K562 (cell line): Measurements from ENCODE around the gene KCNG1. TPM values are rescaled to one million over a fixed set of nuclear protein-coding genes. Genes with fewer than 3 reads are reported as not detected.

Experiments
- HNRNPLL ChIP-seq: fragments of 200-400 bp; formaldehyde crosslinking; IDR thresholded peaks from 2 replicates; pipeline ENCODE4 v1.6.1; 2017; ENCODE audit warnings: low read length, low read depth, mild to moderate bottlenecking; ENCODE audit not compliant: poor library complexity, severe bottlenecking
- polyA plus RNA-seq, 8 experiments: library from polyadenylated mRNA; depleted of rRNA in 4 of 8; stranded (reverse) in 5 of 8; unstranded in 3 of 8; fragments of >200 nt; fragmentation: Nextera tagmentation in 2 of 8; fragmentation: Illumina TruSeq in 1 of 8; extraction: Ambion mirVana in 2 of 8; extraction: Trizol in 1 of 8; gene quantifications; 2 replicates each; pipeline versions ENCODE4 v1.2.1 to v1.2.3, GENCODE V29; 2011 to 2014; ENCODE audit warnings: inconsistent platforms in 1 of 8, missing spikeins in 1 of 8
- total RNA-seq, 7 experiments: library from RNA; depleted of rRNA in 6 of 7; stranded (reverse); fragments of >200 nt in 6 of 7; fragmentation: Illumina TruSeq in 2 of 7; extraction: Trizol in 2 of 7; gene quantifications; 2 replicates each; pipeline versions ENCODE4 v1.2.1 to v1.2.3, GENCODE V29; 2011 to 2021; ENCODE audit warnings: low replicate concordance in 1 of 7
- TF ChIP-seq, protein P1 (sequence below), 2 experiments: fragments of 450-650 bp in 1 of 2; sonication (generic) in 1 of 2; formaldehyde crosslinking in 1 of 2; IDR thresholded peaks; 2 replicates each; pipeline versions ENCODE4 v1.7.1 to v1.9.0; 2016 to 2022; ENCODE audit warnings: inconsistent platforms in 1 of 2, mild to moderate bottlenecking in 1 of 2, missing genetic modification reagents in 1 of 2
- TF ChIP-seq, protein P2 (sequence below), 3 experiments: IDR thresholded peaks in 2 of 3; conservative IDR thresholded peaks in 1 of 3; 2 replicates each; pipeline ENCODE4 v1.5.1; 2011 to 2012; ENCODE audit warnings: low read length in 3 of 3, mild to moderate bottlenecking in 3 of 3, control low read depth in 2 of 3, improper control_type of control experiment in 1 of 3, inconsistent platforms in 1 of 3, low read depth in 1 of 3, mixed read lengths in 1 of 3, moderate library complexity in 1 of 3; ENCODE audit not compliant: insufficient read depth in 2 of 3
- TF ChIP-seq, protein P3 (sequence below): fragments of 250-450 bp; sonication (Bioruptor Pico); IDR thresholded peaks from 2 replicates; pipeline ENCODE4 v1.8.0; 2021; ENCODE audit warnings: mild to moderate bottlenecking, moderate library complexity
- TF ChIP-seq, protein P4 (sequence below): fragments of 450-650 bp; formaldehyde crosslinking; IDR thresholded peaks from 2 replicates; pipeline ENCODE4 v1.4.0; 2022; ENCODE audit warnings: mild to moderate bottlenecking, moderate library complexity

The KCNG1 gene
- total and polyA plus RNA-seq, 9 of the 15 experiments (the other 6 are each of a cell fraction or from before 2014, with no cell fraction given): 0.06 to 1.5 (median 0.22) TPM; not detected in 2

- TF ChIP-seq, protein P1, sequence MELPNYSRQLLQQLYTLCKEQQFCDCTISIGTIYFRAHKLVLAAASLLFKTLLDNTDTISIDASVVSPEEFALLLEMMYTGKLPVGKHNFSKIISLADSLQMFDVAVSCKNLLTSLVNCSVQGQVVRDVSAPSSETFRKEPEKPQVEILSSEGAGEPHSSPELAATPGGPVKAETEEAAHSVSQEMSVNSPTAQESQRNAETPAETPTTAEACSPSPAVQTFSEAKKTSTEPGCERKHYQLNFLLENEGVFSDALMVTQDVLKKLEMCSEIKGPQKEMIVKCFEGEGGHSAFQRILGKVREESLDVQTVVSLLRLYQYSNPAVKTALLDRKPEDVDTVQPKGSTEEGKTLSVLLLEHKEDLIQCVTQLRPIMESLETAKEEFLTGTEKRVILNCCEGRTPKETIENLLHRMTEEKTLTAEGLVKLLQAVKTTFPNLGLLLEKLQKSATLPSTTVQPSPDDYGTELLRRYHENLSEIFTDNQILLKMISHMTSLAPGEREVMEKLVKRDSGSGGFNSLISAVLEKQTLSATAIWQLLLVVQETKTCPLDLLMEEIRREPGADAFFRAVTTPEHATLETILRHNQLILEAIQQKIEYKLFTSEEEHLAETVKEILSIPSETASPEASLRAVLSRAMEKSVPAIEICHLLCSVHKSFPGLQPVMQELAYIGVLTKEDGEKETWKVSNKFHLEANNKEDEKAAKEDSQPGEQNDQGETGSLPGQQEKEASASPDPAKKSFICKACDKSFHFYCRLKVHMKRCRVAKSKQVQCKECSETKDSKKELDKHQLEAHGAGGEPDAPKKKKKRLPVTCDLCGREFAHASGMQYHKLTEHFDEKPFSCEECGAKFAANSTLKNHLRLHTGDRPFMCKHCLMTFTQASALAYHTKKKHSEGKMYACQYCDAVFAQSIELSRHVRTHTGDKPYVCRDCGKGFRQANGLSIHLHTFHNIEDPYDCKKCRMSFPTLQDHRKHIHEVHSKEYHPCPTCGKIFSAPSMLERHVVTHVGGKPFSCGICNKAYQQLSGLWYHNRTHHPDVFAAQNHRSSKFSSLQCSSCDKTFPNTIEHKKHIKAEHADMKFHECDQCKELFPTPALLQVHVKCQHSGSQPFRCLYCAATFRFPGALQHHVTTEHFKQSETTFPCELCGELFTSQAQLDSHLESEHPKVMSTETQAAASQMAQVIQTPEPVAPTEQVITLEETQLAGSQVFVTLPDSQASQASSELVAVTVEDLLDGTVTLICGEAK (IDR thresholded peaks at IDR 0.05): no peak
- TF ChIP-seq, protein P1 (CRISPR knock-in tag; IDR thresholded peaks at IDR 0.05): no peak
- TF ChIP-seq, protein P2, sequence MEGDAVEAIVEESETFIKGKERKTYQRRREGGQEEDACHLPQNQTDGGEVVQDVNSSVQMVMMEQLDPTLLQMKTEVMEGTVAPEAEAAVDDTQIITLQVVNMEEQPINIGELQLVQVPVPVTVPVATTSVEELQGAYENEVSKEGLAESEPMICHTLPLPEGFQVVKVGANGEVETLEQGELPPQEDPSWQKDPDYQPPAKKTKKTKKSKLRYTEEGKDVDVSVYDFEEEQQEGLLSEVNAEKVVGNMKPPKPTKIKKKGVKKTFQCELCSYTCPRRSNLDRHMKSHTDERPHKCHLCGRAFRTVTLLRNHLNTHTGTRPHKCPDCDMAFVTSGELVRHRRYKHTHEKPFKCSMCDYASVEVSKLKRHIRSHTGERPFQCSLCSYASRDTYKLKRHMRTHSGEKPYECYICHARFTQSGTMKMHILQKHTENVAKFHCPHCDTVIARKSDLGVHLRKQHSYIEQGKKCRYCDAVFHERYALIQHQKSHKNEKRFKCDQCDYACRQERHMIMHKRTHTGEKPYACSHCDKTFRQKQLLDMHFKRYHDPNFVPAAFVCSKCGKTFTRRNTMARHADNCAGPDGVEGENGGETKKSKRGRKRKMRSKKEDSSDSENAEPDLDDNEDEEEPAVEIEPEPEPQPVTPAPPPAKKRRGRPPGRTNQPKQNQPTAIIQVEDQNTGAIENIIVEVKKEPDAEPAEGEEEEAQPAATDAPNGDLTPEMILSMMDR (IDR thresholded peaks at IDR 0.05 in 2 of 3, conservative IDR thresholded peaks at IDR 0.05 in 1 of 3; ENCODE audit: insufficient read depth in 2 of 3, low read depth in 1 of 3, low read length in 3 of 3): 0 out of 6 replicates have a peak, but pooled peaks of 1 of the 3 experiments have one; percentile 8
- TF ChIP-seq, protein P3, sequence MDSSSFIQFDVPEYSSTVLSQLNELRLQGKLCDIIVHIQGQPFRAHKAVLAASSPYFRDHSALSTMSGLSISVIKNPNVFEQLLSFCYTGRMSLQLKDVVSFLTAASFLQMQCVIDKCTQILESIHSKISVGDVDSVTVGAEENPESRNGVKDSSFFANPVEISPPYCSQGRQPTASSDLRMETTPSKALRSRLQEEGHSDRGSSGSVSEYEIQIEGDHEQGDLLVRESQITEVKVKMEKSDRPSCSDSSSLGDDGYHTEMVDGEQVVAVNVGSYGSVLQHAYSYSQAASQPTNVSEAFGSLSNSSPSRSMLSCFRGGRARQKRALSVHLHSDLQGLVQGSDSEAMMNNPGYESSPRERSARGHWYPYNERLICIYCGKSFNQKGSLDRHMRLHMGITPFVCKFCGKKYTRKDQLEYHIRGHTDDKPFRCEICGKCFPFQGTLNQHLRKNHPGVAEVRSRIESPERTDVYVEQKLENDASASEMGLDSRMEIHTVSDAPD (CRISPR knock-in tag): no peak
- no peak for TF ChIP-seq HNRNPLL
- TF ChIP-seq, protein P4, sequence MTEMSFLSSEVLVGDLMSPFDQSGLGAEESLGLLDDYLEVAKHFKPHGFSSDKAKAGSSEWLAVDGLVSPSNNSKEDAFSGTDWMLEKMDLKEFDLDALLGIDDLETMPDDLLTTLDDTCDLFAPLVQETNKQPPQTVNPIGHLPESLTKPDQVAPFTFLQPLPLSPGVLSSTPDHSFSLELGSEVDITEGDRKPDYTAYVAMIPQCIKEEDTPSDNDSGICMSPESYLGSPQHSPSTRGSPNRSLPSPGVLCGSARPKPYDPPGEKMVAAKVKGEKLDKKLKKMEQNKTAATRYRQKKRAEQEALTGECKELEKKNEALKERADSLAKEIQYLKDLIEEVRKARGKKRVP (CRISPR knock-in tag): no peak
Measured at GRCh38 chr20:50977066-50978021, 45.6 kb downstream of the KCNG1 start (continued).
